AG20443 (cell line): ENCODE results near the gene FTH1.
"Not testable (repeated sequence)": the region's sequence is repeated elsewhere in the genome, so short reads cannot be mapped to it uniquely, and the experiment has no call there.

Source experiments
- DNase-seq: peaks from one replicate; pipeline ENCODE4 v3.0.0; 2012; ENCODE audit warnings: low spot score, mixed read lengths

The FTH1 gene

DNA sequence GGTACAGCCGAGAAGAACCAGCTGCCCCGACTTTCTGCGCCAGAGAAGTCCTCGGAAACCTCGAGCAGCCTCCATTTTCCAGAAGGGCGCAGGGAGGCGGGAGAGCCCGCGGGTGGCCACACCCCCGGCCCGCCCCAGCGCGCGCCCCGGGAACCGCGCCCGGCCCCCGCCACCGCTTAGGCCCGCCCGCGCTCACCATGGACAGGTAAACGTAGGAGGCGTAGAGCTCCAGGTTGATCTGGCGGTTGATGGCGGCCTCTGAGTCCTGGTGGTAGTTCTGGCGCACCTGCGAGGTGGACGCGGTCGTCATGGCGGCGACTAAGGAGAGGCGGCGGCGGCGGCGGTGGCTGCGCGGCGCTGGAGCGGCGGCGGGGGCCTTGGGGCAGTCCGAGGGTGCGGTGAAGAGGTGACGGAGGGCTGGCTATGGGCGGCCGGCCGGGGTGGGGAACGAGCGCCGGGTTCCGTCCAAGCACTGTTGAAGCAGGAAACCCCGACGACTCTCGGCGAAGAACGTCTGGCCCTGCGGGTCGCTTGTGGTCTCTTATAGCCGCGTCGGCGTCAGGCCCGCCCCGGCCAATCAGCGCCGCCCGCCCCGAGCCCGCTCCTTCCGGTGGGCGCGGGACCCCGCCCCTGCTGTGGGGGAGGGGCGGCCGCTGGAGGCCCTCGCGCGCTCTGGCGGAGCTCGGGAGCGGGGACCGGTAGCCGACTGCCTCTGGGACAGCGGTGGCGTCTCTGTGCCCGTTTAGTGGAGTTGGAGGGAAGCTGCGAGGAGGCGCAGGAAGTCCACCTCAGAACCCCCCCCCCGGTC, at the start of gene FTH1:
Gene FTH1, minus strand, starts transcription at position 519 of the 808 bp plus-strand sequence. Its CDS starts 209 bp downstream, at position 310.
- peak; percentile 94 for DNase-seq

DNA sequence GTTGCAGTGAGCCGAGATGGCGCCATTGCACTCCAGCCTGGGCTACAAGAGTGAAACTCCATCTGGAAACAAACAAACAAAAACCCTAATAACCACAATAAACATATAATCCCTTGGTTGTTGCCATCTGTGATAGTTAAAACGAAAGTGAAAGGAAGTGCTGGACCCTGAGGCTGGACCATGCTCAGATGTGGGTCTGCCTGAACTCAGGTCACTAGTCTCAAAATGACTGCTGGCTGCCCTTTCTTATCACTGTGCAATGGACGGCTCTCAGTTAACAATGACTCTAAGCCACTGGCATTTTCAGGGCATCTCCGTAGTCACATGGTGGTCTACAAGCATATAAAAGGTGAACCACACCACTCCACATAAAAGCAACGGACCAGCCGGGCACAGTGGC, 48.2 kb upstream of the FTH1 start:
- DNase-seq, result no peak

DNA sequence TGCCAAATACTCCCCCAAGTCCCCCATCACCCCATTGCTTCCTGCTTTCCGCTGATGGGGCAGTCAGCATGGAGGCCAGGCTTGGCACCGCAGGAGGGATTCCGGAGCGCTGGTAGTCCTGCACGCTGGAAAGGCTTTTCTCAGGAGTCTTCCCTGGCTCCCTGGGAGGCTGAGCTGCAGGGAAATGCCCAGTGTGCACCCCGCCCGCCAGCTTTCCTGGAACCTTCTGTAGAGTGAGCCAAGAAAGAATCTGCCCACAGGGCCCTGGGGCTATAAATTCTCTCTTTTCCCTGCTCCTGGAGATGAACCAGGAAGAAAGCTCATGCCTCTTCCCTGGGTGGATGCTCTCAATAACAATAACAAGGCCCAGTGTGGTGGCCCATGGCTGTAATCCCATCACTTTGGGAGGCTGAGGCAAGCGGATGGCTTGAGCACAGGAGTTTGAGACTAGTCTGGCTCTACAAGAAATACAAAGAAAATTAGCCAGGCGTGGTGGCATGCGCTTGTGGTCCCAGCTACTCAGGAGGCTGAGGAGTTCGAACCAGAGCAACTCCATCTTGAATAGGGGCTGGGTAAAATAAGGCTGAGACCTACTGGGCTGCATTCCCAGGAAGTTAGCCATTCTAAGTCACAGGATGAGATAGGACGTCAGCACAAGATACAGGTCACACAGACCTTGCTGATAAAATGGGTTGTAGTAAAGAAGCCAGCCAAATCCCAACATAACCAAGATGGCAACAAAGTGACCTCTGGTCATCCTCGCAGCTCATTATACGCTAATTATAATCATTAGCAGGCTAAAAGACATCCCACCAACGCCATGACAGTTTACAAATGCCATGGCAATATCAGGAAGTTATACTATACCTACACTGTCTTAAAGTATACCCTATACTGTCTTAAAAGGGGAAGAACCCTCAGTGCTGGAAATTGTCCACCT, 46.4 kb upstream of the FTH1 start:
- DNase-seq, result peak; percentile 57

DNA sequence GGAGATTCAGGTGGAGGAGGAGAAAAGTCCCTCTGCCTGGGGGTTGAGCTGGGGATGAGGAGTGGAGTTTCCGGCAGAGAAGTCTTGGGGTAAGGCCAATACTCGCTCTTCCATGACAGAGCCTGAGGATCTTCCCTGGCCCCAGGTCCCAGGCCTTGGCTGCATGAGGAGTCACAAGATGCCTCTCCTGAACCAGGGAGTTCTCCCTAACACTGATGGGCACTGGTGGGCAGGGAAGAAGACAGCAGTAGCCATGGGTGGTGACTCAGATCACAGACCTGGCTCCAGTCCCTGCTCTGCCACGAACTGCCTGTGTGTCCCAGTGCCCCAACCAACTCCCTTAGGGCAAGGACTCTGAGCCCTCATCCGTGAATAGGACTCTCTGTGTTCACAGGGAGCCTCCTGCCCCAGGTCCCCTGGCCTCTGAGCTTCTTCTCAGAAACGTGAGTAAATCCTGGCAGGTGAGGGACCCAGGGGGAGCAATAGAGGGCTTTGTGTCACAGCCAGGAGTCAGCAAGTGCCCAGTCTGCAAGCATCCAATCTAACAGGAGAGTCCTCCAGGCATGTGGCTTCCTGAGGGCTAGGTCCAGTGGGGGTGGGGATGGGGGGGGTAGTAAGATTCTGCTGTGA, 45.5 kb upstream of the FTH1 start:
- peak; percentile 54 for DNase-seq

DNA sequence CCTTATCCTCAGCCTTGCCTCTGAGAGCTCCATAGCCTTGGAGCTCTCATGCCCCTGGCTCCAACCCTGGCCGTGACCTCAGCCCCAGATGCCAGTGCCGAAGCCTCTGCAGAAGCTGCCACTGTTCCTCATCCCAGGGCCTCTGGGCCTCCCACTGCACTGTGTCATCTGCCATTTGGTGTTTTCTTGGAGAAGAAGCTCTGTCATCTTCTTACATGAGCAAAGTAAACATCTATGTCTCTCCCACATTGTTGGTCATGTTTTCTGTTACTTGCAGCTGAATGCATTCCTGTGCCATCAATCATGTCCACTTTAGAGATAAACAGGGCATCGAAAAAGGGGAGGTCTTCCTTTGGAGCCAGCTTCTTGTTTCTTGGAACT, 45.0 kb upstream of the FTH1 start:
- DNase-seq, result no peak

DNA sequence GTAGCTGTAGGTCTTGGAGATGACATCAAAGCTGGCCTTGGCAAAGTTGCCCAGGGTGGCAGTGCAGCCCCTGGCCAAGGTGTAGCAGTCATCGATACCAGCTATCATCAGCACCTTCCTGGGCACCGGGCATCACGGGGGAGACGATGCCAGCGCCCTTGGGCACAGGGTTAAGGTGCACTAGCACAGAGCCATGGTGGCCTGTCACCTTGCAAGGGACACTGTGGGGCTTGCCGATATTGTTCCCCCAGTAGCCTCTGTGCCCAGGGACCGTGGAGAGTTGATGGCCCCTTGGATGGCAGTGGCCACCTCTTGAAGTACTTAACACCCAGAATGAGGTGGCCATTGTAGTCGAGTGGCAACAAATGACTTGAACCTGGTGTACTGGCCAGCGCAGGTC, 44.4 kb upstream of the FTH1 start:
- DNase-seq, result no peak

DNA sequence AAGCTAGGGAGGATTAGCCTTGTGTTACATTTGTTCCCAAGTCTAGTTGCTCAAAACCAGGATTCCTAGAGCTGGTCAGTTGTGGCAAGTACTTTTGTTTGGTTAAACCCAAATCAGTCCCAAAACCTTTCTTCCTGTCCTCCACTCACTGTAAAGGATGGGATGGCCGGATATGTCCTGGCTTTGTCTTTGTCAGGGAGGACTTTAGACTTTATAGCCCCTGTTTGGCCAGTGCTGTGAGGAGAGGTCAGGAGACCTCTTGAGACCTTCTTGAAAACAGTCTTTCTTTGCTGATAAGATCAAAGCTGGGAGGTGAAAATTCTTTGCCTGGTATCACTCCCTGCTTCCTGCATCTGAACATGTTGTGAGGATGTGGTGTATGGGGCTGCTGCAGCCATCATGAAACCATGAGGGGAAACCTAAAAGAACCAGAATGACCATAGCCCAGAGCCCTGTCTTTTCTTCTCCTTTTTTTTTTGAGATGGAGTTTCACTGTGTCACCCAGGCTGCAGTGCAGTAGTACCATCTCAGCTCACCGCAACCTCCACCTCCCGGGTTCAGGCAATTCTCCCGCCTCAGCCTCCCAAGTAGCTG, 43.6 kb upstream of the FTH1 start:
- DNase-seq, result no peak

DNA sequence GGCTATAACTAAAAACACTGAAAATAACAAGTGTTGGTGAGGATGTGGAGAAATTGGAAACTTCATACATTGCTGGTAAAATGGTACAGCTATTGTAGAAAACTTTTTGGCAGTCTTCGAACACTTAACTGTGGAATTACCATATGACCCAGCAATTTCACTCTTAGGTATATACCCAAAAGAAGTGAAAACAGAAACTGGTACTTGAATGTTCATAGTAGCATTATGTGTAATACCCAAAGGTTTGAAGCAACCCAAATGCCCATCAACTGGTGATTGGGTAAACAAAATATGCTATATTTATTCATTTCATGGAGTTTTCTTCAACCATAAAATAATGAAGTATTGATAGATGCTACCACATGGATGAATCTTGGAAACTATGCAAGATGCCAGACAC, 40.8 kb upstream of the FTH1 start:
- no peak for DNase-seq

DNA sequence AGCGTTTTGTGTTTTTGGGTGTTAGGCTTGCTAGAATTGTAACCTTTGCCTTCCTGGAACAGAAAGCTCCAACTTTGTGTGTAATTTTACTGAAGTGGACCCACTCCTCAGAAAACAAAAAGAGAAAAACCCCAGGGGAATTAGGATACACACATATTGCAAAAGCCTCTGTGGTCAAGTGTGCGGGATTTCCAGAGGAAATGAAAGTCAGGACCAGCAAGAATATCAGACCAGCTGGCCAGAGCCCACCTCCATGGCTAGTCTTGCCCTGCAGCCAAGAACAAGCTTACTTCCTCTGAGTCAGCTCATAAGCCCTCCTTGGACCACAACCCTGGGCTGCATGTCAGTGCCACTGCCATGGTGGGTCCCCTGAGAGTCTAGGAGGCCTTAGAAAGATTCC, 37.0 kb upstream of the FTH1 start:
- DNase-seq, result peak; percentile 59

DNA sequence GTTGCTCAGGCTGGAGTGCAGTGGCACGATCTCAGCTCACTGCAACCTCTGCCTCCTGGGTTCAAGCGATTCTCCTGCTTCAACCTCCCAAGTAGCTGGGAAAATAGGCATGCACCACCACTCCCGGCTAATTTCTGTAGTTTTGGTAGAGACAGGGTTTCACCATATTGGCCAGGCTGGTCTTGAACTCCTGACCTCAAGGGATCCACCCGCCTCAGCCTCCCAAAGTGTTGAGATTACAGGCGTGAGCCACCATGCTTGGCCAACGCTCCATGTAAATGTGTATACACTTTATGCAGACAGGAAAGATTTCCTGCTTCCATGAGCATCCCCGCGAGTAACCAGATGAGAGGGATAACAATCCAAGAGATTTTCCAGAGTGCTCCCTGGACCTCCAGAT, 34.8 kb upstream of the FTH1 start:
- not testable (repeated sequence) for DNase-seq

DNA sequence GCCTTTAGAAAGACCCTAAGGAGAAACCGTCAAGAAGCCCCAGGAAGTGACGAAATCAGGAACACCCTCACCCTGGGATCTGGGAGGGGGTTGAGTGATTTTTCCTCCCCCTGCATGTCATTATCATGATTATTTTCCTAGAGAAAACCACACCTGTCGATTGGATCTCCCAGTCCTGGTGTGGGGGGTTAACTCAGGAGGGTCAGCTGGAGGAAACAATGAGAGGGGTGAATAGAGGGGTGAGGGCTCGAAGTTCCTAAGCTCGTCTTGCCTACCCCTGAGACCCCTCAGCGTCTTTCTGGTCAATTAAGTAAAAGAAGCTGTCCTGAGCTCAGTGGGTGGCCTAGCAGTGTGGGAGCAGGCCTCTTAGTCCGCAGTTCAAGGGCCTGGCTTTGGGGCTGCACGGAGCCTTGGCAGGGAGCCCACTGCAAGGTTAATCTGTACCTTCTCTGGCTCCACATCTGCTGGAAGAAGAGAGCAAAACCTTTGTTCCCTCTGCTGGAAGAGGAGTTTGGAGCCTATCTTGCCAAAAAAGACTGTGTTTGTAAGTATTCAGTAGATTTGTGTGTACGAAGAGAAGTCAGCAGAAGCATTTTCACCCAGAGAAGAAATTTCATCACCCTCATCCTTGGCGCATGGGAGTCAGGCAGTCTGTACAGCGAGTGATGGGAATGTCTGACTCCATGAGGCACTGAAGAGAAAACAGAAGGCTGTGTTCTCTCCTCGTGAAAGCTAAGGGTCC, 34.2 kb upstream of the FTH1 start:
- no peak for DNase-seq

DNA sequence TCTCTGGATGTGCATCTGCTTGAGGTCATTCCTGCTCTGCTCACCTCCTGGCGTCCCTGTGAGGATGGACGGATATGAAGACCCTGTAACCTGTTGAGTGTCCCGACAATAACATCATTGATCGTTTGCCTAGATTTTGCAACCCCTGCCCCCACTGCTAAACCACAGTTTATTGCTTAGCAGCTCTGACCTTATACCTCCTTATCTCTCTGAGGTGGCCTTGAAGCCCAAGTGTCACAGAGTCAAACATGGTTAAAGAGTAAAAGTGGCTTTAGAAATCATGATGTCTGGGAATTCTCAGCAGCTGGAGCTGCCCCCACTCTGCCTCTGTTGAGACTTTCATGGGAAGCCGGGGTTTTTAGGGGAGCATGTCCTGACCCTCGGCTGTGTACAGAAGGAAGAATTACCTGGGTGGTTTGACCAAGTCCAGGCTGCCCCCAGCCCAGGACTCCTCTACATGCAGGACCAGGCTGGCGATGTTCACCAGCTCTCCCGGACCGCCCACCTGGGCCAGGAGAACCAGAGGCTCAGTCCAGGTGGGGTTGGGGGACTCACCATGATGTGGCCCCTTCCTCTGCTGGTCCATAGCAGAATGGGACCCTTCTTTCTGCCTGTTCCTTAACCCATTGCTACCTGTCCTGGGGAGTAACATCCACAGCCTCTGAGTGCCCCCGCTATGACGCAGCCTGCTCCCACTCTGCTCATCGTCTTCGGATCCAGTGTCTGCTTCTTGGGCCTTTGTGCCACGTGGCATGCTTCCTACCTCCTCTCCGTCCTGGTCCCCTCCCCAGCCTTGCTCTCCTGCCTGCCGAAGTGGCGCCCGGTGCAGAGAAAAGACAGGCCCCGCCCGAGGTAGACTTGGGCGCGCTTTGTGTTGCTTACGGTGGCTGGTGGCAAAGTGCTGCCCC, 33.4 kb upstream of the FTH1 start:
- DNase-seq, result no peak

DNA sequence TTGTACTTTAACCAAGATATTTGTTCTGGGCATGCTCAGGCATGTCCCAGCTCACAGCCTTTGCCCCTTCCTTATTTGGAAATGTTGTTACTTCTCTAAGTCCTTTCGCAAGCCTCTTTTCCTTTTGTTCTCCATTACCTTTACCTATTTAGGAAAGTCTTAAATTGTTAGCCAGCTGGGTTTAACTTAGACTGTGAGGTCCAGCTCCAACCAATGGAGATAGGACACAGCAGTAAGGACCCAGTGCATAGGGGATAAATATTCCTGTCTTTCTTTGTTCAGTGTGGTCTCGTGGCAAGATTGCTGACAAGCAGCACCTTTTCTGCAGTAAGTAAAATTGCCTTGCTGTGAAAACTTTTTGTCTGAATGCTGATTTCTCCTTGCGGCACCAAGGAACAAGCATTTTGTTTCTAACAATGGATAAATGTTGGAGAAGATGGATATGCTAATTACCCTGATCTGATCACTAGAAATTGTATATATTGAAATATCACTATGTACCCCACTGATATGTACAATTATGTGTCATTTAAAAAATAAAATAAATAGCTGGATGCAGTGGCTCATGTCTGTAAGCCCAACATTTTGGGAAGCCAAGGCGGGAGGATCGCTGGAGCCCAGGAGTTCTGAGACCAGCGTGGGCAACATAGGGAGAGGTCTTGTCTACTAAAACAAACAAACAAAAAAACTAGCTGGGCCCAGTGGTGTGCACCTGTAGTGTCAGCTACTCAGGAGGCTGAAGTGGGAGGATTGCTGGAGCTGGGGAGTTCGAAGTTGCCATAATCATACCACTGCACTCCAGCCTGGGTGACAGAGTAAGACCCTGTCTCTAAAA, 31.9 kb upstream of the FTH1 start:
- no peak for DNase-seq

DNA sequence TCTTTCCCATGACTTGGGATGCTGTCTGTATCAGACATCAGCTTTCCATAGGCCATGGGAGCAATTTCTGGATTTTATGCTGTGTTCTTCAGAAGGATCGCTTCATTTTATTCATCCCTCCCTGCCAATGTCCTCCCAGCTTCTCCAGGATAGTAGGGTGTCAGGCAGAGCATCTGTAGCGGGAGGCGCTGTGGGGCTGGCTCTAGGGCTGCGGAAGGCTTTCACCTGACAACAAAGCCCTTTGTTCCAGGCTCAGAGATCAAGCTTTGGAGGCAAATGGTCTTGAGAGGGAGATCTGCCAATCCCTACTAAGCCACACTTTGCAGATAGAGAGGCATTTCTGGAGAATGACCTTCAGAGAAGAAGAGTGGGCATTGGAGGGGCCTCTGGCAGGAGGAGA, 29.5 kb upstream of the FTH1 start:
- no peak for DNase-seq

DNA sequence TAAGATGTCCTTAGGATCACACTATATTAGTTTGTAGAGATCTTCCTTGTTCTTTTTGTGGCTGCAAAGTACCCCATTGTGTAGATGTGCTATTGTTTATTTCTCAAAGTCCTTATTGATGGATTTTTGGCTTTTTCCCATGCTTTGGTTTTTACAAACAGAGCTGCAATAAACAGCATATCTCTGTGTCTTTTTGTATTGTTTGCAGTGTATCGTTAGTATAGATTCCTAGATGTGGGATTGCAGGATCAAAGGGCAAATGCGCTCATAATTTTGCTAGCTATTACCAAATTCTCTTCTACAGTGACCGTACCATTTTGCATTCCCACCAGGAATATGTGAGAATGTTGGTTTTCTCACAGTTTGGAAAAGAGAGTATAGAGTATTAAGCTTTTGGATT, 27.5 kb upstream of the FTH1 start:
- DNase-seq, result no peak

DNA sequence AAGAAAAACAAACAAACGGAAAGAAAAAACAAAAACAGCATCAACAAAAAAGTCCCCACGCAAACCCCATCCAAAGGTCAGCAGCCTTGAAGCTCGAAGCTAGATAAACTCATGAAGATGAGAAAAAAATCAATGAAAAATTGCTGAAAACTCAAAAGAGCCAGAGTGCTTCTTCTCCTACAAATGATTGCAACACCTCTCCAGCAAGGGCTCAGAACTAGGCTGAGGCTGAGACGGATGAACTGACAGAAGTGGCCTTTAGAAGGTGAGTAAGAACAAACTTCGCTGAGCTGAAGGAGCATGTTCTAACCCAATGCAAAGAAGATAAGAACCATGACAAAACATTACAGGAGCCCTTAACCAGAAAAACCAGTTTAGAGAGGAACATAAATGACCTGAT, 18.4 kb upstream of the FTH1 start:
- DNase-seq, result no peak

DNA sequence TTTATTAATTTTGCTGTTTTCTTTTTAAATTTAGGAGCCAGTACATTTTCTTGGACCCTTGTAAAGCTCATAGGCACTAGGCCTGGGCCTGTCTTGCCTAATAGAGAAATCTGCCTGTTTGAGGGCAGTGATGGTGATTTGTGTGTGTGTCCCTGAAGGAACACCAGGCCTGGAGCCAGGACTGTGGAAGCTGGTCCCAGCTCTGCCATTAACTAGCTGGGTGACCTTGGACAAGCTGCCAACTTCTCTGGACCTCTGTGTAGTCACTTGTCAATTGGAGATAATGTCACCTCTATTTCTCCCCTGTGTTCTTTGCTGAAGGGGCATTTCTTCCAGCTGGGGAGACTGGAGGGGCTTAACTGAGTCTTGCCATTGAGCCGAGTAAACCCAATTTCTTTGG, 16.0 kb upstream of the FTH1 start:
- no peak for DNase-seq

DNA sequence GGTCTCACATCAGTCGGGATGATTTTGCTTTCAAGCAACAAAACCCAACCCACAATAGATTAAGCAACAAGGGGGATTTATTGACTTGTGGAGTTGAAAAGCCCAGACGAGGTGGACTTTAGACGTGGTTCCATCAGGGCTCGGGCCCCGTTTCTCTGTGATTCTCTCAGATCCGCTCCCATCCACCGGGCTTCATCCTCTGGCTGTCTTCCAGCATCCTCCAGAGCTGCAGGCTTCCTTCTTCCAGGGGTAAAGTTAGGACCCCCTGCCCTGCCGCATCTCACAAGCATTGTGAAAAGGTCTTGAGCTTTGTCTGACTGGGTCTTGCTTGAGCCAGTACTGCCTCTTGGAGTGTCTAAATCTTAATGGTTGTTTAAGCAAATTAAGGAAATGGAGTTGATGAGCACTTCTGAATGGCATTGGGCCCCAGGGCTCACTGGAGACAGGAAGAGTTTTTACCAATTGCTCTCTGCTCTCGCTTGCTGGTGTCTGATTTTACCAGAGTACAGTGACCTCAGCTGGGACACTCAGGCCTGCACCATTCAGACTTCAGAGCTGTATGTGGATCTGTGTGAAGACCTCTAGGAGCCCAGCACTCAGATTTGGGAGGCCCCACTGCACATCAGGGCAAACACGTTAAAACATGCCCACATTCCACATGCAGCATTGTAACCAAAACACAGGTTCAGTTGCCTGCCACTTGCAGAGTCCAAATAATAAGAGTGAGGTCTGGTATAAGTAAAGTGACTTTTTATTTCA, 13.5 kb upstream of the FTH1 start:
- no peak for DNase-seq
